Measurements from ENCODE around the gene ESYT3.

GRCh38 chr3:138398791-138399575, 35.4 kb upstream of the ESYT3 start:
- TF ChIP-seq CTCF (conservative IDR thresholded peaks at IDR 0.05 in 1 of 2, IDR thresholded peaks at IDR 0.05 in 1 of 2; ENCODE audit: low read depth in 1 of 2, low read length in 2 of 2) (no peak), EZH2 (IDR thresholded peaks at IDR 0.05; ENCODE audit: low read length, missing control alignments) (no peak)

Measured in fibroblast of lung (primary cell).